NCI-H524 treated with DMSO at 0.1 percent for 48 hours (cell line): ENCODE measurements around the gene UGT1A6.
"Not testable (repeated sequence)": the region's sequence is repeated elsewhere in the genome, so short reads cannot be mapped to it uniquely, and the experiment has no call there.

Source experiments
- DNase-seq: peaks from one replicate; lab custom pipeline; 2025; lab: John Stamatoyannopoulos, UW

UGT1A6 gene

DNA sequence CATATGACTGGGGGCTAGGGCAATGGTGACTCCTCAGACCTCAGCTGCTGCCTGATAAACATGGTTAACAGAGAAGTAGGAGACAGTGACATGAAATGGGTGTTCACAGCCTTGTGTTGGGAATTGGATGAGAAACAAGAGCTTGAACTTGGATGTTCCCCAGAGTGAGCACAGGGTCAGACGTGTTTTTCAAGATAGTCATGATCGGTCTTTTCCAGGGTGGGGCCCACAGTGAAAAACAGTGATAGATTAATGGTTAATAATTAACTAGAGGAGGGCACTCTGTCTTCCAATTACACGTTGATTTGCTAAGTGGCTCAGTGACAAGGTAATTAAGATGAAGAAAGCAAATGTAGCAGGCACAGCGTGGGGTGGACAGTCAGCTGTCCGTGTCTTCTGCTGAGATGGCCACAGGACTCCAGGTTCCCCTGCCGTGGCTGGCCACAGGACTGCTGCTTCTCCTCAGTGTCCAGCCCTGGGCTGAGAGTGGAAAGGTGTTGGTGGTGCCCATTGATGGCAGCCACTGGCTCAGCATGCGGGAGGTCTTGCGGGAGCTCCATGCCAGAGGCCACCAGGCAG, 36.1 kb downstream of the UGT1A6 start, which contains the start of gene UGT1A3:
UGT1A3 (plus strand) TSS at position 320 of the 579 bp plus-strand sequence; CDS start at position 405, 85 bp downstream.
- no peak for DNase-seq

DNA sequence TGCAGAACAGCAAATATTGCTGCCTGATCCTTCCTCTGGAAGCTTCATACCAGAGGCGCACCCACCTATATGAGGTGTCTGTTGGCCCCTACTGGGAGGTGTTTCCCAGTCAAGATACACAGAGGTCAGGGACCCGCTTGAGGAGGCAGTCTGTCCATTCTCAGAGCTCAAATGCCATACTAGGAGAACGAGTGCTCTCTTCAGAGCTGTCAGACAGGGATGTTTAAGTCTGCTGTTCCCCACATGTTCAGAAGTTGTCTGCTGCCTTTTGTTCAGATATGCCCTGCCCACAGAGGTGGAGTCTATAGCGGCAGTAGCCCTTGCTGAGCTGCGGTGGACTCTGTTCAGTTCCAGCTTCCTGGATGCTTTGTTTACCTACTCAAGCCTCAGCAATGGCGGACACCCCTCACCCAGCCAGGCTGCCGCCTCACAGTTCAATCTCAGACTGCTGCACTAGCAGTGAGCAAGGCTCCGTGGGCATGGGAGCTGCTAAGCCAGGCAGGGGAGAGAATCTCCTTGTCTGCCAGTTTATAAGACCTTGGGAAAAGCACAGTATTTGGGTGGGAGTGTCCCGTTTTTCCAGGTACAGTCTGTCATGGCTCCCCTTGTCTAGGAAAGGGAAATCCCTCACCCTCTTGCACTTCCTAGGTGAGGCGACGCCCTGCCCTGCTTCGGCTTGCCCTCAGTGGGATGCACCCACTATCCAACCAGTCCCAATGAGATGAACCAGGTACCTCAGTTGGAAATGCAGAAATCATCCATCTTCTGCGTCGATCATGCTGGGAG, 44.4 kb downstream of the UGT1A6 start:
- DNase-seq: not testable (repeated sequence)

DNA sequence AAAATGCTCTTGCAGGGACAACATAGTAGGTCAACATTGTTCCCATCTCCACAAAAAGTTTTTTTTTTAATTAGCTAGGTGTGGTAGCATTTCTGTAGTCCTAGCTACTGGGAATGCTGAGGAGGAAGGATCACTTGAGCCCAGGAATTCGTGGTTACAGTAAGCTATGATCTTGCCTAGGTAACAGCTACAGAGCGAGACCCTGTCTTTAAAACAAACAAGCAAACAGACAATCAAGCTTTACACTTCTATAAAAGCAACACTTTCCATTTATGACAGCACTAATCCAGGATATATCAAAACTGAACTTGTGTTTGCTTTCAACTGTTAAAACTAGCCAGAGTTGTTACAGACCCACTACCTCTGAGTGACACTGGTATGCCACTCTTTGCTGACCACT, 48.2 kb downstream of the UGT1A6 start:
- no peak for DNase-seq

DNA sequence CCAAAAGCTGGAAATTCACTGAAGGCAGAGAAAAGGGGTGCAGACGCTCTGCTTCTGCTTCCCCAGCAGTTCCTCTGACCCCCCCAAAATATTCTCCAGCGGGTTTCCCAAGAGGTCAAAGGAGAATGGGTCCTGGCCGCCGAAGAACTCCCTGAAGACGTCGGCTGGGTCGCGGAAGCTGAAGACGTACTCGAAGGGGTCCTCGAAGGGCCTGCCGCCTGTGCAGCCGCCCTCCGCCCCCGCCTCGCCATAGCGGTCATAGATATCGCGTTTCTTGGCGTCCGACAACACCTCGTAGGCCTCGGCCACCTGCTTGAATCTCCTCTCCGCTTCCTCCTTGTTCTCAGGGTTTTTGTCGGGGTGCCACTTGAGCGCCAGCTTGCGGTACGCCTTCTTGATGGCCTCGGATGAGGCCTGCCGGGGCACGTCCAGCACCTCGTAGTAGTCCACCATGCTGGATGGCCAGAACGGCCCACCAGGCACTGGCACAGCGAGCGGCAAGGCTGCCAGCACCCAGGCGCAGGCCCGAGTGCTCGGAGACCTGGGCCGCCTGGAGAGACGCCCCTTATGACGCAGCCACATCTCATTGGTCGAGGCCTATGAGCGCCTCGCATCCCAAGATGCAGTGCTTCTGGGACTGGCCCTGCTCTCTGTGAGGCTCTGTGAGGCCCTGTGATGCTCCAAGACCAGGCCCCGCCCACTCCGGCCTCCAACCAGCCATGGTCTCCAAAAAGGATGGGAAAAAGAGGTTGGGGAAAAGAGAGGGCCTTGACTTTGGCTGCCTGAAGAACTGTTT, 51.0 kb downstream of the UGT1A6 start:
- no peak for DNase-seq

DNA sequence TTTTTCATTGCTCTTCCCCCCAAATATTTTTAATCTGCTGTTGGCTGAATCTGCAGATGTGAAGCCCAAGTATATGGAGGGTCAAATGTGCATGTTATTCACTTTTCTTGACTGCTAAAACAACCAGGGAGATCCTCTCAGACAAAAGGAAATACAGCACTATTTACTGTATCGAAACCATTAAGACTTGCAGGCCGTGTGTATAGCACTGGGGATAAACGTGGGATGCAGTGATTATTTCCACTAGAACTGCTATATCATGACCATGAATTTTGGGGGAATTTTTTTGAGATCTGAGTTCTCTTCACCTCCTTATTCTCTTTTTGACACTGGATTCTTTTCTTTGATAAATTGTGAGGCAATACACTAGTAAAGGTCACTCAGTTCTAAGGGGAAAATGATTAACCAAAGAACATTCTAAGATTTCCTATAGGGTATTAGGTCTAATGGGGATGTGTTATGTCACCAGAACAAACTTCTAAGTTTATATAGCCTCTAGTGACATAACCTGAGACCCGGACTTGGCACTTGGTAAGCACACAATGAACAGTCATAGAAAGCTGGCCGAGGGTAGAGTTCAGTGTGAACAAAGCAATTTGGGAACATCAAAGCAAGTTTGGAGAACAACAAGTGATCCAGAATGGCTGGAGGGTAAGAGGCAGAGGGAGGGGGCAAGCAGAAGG, 52.5 kb downstream of the UGT1A6 start:
- DNase-seq: no peak

DNA sequence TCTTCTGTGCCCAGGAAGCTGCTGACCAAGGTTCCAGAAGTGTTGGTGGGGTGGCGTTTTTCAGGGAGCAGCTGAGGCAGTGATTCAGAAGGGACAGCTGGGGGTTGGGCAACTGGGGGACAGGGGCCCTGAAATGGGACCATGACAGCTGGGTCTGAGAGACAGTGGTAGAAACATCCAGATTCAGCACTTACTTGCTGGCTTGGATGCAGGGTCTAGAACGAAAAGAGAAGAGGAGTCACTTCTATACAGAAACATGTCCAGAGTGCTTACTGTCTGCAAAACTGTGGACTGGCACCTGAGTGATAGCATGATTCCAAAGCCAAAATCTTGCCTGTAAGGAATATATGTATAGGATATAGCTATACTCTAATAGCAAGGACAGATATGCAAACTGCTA, 53.1 kb downstream of the UGT1A6 start:
- DNase-seq: not testable (repeated sequence)

DNA sequence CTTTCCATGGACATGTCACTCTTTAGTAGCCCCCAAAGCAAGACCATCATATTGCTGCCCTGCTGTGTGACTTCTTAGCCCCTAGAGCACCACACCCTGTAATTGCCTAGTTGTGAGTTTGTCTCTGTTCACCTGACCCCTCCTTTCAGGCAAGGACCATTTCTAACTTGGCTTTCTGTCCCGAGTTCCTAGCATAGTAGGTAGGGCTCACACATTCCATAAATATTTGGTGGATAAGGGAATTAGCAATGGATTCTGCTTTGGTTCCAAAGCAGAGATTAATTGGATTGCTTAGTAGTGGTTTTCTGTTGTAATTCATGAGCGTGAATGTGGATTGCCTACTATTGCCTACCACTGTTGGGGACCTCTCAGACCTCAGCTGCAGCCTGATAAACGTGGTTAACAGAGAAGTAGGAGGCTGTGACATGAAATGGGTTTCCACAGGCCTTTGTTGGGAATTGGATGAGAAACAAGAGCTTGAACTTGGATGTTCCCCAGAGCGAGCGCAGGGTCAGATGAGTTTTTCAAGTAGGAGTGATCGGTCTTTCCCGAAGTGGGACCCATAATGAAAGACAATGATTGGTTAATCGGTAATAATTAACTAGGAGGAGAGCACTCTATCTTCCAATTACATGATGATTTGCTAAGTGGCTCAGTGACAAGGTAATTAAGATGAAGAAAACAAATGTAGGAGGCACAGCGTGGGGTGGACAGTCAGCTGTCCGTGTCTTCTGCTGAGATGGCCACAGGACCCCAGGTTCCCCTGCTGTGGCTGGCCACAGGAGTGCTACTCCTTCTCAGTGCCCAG, 54.0 kb downstream of the UGT1A6 start:
- no peak for DNase-seq

DNA sequence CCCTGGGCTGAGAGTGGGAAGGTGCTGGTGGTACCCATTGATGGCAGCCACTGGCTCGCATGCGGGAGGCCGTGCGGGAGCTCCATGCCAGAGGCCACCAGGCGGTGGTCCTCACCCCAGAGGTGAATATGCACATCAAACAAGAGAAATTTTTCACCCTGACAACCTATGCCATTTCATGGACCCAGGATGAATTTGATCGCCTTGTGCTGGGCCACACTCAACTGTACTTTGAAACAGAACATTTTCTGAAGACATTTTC, 54.5 kb downstream of the UGT1A6 start:
- no peak for DNase-seq

DNA sequence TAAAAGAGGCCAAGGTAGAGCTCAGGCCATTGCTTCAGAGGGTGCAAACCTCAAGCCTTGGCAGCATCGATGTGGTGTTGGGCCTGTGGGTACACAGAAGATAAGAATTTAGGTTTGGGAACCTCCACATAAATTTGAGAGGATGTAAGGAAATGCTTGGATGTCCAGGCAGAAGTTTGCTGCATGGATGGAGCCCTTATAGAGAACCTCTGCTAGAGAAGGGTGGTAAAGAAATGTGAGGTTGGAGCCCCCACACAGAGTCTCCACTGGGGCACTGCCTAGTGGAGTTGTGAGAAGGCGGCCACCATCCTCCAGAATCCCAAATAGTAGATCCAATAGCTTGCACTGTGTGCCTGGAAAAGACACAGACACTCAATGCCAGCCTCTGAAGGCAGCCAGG, 58.0 kb downstream of the UGT1A6 start:
- DNase-seq: not testable (repeated sequence)

DNA sequence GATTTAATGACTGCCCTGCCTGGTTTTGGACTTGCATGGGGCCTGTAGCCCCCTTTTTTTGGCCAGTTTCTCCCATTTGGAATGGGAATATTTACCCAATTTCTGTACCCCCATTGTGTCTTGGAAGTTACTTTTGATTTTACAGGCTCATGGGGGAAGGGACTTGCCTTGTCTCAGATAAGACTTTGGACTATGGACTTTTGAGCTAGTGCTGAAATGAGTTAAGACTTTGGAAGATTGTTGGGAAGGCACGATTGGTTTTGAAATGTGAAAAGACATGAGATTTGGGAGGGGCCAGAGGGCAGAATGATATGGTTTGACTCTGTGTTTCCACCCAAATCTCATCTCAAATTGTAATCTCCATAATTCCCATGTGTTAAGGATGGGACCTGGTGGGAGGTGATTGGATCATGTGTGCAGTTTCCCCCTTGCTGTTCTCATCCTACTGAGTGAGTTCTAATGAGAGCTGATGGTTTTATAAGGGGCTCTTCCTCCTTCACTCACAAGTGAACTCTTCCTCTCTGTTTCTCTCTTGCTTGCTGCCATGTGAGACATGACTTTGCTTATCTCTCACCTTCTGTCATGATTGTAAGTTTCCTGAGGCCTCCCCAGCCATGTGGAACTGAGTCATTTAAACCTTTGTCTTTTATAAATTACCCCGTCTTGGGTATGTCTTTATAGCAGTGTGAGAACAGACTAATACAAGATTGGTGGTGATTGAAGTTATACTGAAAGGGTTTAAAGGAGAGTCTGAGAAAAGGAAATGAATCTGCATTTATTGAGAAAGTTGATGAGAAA, 58.7 kb downstream of the UGT1A6 start:
- DNase-seq: not testable (repeated sequence)

DNA sequence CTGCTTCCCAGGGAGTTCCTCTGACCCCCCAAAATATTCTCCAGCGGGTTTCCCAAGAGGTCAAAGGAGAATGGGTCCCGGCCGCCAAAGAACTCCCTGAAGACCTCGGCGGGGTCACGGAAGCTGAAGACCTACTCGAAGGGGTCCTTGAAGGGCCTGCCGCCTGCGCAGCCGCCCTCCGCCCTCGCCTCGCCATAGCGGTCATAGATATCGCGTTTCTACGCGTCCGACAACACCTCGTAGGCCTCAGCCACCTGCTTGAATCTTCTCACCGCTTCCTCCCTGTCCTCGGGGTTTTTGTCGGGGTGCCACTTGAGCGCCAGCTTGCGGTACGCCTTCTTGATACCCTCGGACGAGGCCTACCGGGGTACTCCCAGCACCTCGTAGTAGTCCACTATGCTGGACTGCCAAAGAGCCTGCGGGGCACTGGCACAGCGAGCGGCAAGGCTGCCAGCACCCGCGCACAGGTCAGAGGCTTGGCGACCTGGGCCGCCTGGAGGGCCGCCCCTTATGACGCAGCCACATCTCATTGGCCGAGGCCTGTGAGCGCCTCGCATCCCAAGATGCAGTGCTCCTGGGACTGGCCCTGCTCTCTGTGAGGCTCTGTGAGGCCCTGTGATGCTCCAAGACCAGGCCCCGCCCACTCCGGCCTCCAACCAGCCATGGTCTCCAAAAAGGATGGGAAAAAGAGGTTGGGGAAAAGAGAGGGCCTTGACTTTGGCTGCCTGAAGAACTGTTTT, 62.4 kb downstream of the UGT1A6 start:
- DNase-seq: no peak

DNA sequence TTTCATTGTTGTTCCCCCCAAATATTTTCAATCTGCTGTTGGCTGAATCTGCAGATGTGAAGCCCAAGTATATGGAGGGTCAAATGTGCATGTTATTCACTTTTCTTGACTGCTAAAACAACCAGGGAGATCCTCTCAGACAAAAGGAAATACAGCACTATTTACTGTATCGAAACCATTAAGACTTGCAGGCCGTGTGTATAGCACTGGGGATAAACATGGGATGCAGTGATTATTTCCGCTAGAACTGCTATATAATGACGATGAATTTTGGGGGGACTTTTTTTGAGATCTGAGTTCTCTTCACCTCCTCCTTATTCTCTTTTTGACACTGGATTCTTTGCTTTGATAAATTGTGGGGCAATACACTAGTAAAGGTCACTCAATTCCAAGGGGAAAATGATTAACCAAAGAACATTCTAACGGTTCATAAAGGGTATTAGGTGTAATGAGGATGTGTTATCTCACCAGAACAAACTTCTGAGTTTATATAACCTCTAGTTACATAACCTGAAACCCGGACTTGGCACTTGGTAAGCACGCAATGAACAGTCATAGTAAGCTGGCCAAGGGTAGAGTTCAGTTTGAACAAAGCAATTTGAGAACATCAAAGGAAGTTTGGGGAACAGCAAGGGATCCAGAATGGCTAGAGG, 63.9 kb downstream of the UGT1A6 start:
- DNase-seq: no peak

DNA sequence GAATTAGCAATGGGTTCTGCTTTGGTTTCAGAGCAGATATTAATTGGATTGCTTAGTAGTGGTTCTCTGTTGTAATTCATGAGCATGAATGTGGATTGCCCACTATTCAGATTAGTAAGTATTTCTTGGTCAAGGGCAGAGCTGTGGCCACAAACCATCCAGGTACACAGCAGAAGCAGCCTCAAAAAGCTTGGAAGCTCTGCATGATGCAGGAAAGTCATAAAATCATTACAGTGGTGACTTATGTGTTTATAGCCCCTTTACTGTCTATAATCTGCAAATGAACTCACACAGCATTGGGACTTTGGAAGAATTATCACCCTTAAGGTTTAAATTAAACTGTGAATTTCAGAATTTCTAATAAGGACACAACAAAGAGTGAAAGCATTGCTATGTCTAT, 65.5 kb downstream of the UGT1A6 start:
- DNase-seq: no peak

DNA sequence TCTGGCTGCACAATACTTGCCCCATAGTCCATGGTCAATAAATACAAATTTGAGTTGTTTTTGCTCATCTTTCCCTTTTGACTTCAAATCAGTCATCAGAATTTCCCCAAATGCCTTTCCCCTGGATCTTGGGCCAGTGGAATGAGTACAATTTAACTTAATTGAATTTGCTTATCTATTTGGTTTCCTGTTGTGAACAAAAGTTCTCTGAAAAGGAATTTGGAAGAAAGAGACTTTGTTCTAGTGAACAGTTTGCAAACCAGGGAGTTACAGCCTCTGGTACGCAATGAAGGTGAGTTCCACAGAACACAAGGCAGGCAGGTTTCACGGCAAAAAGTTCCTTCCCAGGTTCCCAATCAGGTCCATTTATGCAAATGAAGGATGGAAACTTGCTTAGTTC, 66.2 kb downstream of the UGT1A6 start:
- DNase-seq: no peak

DNA sequence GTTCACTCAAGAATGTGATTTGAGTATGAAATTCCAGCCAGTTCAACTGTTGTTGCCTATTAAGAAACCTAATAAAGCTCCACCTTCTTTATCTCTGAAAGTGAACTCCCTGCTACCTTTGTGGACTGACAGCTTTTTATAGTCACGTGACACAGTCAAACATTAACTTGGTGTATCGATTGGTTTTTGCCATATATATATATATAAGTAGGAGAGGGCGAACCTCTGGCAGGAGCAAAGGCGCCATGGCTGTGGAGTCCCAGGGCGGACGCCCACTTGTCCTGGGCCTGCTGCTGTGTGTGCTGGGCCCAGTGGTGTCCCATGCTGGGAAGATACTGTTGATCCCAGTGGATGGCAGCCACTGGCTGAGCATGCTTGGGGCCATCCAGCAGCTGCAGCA, 67.4 kb downstream of the UGT1A6 start, which contains the start of gene UGT1A1:
UGT1A1 (plus strand) TSS at position 228 of the 400 bp plus-strand sequence; CDS start at position 246, 18 bp downstream.
- DNase-seq: no peak

DNA sequence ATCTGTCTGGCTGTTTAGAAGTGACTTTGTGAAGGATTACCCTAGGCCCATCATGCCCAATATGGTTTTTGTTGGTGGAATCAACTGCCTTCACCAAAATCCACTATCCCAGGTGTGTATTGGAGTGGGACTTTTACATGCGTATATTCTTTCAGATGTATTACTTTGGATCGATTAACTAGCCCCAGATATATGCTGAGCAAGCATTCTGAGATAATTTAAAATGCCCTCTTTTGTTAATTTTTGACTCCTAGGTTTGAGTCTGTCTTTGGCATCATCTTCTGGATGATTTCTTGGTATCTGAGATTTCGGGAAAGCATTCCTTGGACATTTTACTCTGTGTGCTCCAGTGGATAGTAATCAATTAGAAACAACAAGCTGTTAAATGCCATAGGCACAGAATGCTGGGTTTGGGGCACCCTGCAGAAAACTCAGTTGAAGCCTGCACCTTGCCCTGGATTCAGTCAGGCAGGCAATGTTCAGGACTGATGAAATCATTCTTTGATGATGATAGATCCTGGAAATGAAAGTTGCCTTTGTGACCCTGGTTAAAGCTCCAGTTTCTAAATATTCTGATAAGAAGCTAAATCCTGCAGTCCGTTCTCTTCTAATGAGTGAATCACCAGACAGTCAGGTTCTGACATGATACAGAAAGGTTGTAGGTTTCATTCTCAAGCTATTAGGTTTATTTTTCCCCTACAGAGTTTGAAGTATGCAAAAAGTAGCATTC, 68.5 kb downstream of the UGT1A6 start:
- no peak for DNase-seq

DNA sequence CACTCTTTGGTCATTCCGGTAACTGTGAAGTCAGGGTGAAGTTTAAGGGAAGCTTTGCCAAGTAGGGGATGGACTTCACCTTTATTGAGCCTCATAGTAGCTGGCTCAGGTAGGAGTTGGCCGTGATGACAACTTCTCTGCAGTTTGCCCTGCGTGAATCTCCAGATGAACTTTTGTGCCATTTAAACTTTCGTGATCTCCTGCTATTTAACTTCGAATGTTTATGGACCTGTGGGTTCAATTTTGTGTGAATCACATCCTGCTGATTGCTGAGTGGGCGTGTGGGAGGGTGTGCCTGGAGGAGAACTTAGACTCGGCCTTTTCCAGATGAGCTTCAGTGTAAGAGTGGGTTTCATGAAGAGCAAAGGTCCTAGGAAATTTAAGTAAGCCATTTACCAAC, 71.6 kb downstream of the UGT1A6 start:
- no peak for DNase-seq

DNA sequence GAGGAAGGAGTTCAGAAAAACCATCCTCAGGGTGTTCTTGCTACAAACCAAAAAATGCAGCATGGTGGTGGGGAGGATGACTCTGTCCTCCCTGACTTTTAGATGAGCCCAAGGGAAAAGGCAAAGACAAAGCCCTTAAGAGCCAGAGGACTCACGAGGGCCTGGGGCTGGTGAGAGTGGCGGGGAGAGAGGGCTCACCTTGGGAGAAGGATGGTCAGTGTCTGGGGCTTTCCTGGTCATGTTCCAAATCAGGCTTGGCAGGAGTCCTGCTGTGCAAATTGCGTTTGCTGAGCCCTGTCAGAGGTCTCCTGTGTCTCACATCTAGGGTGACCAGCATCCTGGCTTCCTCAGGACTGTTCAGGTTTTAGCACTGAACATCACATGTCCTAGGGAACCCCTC, 72.1 kb downstream of the UGT1A6 start:
- no peak for DNase-seq

DNA sequence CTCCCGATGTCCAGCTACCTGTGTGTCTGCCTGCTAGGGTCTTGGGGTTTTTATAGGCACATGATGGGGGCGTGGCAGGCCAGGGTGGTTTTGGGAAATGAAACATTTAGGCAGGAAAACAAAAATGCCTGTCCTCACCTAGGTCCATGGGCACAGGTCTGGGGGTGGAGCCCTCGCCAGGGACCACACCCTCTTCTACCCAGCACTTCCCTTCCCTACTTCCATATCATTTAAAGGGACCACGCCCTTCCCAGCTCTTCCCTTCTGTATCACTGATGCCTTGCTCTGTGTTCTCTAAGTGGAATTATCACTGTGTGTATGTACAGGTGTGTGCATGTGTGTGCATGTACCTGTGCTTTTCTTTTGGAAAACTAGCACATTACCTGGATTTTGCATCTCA, 73.7 kb downstream of the UGT1A6 start:
- DNase-seq: no peak
